ENCODE data around the gene SAC3D1.

DNA sequence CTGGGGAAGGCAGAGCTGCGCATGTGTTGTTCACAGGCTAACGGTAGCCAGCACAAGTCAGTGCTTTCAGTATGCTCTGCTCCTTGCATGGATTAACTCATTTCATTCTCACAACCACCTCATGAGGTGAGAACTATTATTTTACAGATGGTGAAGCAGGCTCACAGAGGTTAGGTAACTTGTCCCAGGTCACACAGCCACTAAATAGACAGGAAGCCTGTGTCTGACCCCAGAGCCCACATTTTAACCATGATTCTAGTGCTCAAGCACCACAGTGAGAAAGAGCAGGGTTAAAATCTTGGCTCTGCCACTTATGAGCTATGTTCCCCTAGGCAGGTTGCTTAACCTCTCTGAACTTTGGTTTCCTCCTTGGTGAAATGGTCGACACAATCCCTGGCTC is 20.0 kb upstream of the SAC3D1 start:
- TF ChIP-seq CTCF (IDR thresholded peaks at IDR 0.05) (no peak), POLR2A (IDR thresholded peaks at IDR 0.05) (no peak)
